GM13976 (cell line): ENCODE measurements around the gene CPNE6.

Source experiments
- DNase-seq: peaks from one replicate; pipeline ENCODE4 v3.0.0; 2012; ENCODE audit warnings: low spot score
- CTCF ChIP-seq: IDR thresholded peaks from 2 replicates; pipeline ENCODE4 v1.5.1; 2012; ENCODE audit warnings: borderline replicate concordance, mild to moderate bottlenecking; ENCODE audit not compliant: insufficient read depth; ENCODE audit errors: extremely low read depth, missing control alignments, control extremely low read depth
- in situ Hi-C: fragments of 300-500 bp; cut with MboI; formaldehyde crosslinking; loops from one replicate; pipeline ENCODE4 v1.12.0; 2022; ENCODE audit warnings: low sequenced_read_pairs, mixed read lengths, inconsistent platforms; ENCODE audit not compliant: unreplicated experiment

The CPNE6 gene

GRCh38 chr14:24081739-24082211 is 10.4 kb downstream of the CPNE6 start:
- DNase-seq = no peak
- in situ Hi-C loops = no loop called here
- TF ChIP-seq CTCF = no peak

GRCh38 chr14:24082411-24083080 is 11.2 kb downstream of the CPNE6 start:
- TF ChIP-seq CTCF = no peak
- in situ Hi-C loops = no loop called here
- no peak for DNase-seq

GRCh38 chr14:24083462-24083861 is 12.1 kb downstream of the CPNE6 start:
- in situ Hi-C loops = no loop called here
- no peak for TF ChIP-seq CTCF

GRCh38 chr14:24084440-24084839 is 13.1 kb downstream of the CPNE6 start:
- in situ Hi-C loops = no loop called here
- no peak for DNase-seq
- TF ChIP-seq CTCF = no peak

More at GRCh38 chr14:24083462-24083861, 12.1 kb downstream of the CPNE6 start:
- no peak for DNase-seq

GRCh38 chr14:24085215-24085614 is 13.9 kb downstream of the CPNE6 start:
- in situ Hi-C loops = no loop called here
- no peak for TF ChIP-seq CTCF
- no peak for DNase-seq

GRCh38 chr14:24086193-24086955 is 15.0 kb downstream of the CPNE6 start:
- no peak for TF ChIP-seq CTCF
- in situ Hi-C loops = no loop called here

GRCh38 chr14:24087004-24087403 is 15.6 kb downstream of the CPNE6 start:
- no peak for DNase-seq
- TF ChIP-seq CTCF = no peak
- in situ Hi-C loops = no loop called here

More at GRCh38 chr14:24086193-24086955, 15.0 kb downstream of the CPNE6 start:
- no peak for DNase-seq
